ENCODE data around the gene CXADR. TPM values are rescaled to one million over a fixed set of nuclear protein-coding genes. Genes with fewer than 3 reads are reported as not detected.

The CXADR gene
- total RNA-seq, 1 donor from 2014 or later: 24.5 TPM

DNA sequence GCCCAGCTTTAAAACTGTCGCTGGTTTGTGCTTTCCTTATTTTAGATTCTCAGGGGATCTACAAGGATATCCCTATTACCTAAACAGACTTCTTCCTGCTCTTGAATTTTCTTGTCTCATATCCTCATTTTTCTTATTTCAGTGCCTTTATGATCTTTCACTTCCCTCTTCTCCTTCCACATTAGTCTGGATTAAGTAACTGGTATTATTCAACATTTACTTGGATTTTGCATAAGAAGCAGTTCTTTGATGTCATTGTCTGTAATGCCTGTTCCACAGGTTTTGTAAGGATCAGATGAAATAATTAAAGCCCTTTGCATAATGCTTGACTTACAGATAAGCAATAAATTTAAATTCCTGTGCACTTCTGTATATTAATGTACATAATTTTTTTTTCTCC lies 26.5 kb downstream of the CXADR start:
- intact Hi-C loops (cut with micrococcal nuclease): no loop called here
- H3K36me3 ChIP-seq: no peaks in the 10 kb centered on the region
- H3K27me3 ChIP-seq (ENCODE audit: low read depth): no peaks in the 10 kb centered on the region
- no peak overlapping the region for H3K27ac ChIP-seq (replicated peaks)
- no peak overlapping the region for H3K4me3 ChIP-seq
- H3K9me3 ChIP-seq (replicated peaks): peaks cover 4% of the 10 kb centered on the region
- TF ChIP-seq, protein P1, sequence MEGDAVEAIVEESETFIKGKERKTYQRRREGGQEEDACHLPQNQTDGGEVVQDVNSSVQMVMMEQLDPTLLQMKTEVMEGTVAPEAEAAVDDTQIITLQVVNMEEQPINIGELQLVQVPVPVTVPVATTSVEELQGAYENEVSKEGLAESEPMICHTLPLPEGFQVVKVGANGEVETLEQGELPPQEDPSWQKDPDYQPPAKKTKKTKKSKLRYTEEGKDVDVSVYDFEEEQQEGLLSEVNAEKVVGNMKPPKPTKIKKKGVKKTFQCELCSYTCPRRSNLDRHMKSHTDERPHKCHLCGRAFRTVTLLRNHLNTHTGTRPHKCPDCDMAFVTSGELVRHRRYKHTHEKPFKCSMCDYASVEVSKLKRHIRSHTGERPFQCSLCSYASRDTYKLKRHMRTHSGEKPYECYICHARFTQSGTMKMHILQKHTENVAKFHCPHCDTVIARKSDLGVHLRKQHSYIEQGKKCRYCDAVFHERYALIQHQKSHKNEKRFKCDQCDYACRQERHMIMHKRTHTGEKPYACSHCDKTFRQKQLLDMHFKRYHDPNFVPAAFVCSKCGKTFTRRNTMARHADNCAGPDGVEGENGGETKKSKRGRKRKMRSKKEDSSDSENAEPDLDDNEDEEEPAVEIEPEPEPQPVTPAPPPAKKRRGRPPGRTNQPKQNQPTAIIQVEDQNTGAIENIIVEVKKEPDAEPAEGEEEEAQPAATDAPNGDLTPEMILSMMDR (IDR thresholded peaks at IDR 0.05; ENCODE audit: borderline replicate concordance): no peak
- no peak for DNase-seq
- peaks cover 50% of the 10 kb centered on the region for H3K4me1 ChIP-seq

DNA sequence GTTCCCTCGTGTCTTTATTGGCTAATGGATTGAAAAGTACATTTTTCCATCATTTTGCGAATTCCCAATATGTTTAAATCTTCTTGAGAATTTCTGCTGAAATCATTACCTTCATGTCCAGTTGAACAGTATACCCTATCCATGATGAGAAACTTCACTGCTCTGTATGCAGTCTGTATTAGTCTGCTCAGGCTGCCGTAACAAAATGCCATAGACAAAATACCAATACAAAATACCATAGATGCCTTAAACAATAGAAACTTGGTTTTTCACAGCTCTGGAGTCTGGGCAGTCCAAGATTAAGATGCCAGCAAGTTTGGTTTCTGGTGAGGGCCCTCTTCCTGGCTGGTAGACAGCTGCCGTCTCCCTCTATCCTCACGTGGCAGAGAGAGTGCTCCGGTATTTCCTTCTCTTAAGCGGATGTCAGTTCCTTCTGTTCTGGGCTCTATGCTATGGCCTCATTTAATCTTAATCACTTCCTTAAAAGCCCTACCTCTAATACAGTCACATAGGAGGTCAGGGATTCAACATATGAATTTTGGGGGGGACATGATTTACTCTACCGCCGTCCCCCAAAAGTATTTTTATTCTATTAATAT lies 27.0 kb downstream of the CXADR start:
- Histone ChIP-seq H3K4me3 (no peak overlapping the region), H3K27ac (replicated peaks) (peak overlapping the region; percentile 59), H3K9me3 (replicated peaks) (peaks cover 4% of the 10 kb centered on the region), H3K4me1 (peaks cover 50% of the 10 kb centered on the region), H3K36me3 (no peaks in the 10 kb centered on the region), H3K27me3 (ENCODE audit: low read depth) (no peaks in the 10 kb centered on the region)
- TF ChIP-seq, protein P1 (IDR thresholded peaks at IDR 0.05; ENCODE audit: borderline replicate concordance): no peak
- no peak for DNase-seq
- intact Hi-C loops (cut with micrococcal nuclease): no loop called here

DNA sequence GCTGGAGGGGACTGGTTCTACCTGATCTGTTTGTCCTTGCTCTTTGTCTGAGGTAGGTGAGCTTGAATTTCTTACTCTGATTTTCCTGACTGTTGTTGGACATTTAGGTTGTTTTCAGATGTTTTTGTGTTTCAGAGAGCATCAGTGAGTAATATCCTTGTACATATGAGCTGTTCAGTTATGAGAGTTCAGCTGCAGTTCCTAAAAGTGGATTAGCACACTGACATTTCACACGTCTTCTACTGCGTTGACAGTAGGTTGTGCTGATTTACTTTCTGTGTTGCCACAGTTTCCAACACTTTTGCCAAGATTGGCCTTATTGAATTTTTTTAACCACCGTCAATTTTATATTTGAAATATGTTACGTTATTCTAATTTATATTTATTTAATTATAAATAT lies 27.7 kb downstream of the CXADR start:
- no peak overlapping the region for H3K4me3 ChIP-seq
- H3K4me1 ChIP-seq: peaks cover 50% of the 10 kb centered on the region
- no peak for DNase-seq
- TF ChIP-seq, protein P1 (IDR thresholded peaks at IDR 0.05; ENCODE audit: borderline replicate concordance): no peak
- H3K9me3 ChIP-seq (replicated peaks): peaks cover 4% of the 10 kb centered on the region
- H3K36me3 ChIP-seq: no peaks in the 10 kb centered on the region
- peak overlapping the region; percentile 59 for H3K27ac ChIP-seq (replicated peaks)
- intact Hi-C loops (cut with micrococcal nuclease): no loop called here
- no peaks in the 10 kb centered on the region for H3K27me3 ChIP-seq (ENCODE audit: low read depth)

DNA sequence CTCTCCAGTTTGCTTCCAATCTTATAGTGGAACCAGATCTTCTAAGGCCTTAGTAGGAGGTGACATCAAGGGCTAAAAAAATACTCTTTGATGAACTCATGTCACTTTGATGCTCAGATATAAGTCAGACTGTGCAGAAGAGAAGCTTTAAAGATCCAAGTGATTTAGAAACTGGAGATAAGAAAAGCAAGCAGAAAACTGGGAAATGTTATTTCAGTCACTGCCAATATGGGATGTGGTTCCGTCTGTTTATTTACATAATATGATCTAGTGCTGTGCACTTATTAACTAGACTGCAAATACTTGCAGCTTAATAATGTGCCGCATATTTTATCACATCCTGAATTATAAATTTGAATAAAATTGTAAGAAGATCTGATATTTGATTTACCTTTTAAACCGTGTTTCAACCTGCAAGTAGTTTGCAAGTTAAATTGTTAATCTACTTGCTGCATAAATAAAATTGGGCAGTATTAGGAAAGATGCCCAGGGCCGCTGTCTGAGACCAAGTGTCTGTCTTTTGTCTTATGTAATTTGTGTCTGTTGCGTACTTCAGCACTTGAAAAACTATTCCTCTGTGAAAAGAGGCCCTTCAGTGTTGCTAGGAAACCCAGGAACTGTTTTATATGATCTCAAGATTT lies 29.6 kb downstream of the CXADR start:
- H3K4me3 ChIP-seq: no peak overlapping the region
- peaks cover 4% of the 10 kb centered on the region for H3K9me3 ChIP-seq (replicated peaks)
- H3K27me3 ChIP-seq (ENCODE audit: low read depth): no peaks in the 10 kb centered on the region
- peak overlapping the region; percentile 43 for H3K27ac ChIP-seq (replicated peaks)
- intact Hi-C loops (cut with micrococcal nuclease): no loop called here
- peaks cover 44% of the 10 kb centered on the region for H3K4me1 ChIP-seq
- no peak for DNase-seq
- H3K36me3 ChIP-seq: no peaks in the 10 kb centered on the region
- TF ChIP-seq, protein P1 (IDR thresholded peaks at IDR 0.05; ENCODE audit: borderline replicate concordance): no peak

DNA sequence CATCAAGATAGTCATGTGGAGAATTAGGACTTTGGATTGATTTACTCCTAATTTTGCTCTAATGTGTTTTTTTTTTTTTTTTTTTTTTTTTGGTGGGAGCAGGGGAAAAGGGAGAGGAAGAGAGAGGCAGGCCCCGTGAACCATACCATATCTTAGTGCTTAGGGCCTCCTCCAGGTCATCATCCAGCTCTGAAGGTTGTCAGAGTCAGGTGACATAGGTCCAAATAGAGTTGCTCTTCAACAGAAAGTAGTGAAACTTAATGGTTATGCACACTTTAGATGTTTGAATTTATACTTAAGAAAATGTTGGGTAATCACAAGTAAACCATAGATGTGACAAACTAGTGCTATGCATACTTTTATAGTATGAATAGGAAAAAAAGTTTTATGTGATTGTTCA lies 32.2 kb downstream of the CXADR start:
- Histone ChIP-seq H3K4me3 (no peak overlapping the region), H3K4me1 (peaks cover 38% of the 10 kb centered on the region), H3K9me3 (replicated peaks) (no peaks in the 10 kb centered on the region), H3K27me3 (ENCODE audit: low read depth) (no peaks in the 10 kb centered on the region), H3K27ac (replicated peaks) (no peak overlapping the region), H3K36me3 (no peaks in the 10 kb centered on the region)
- DNase-seq: no peak
- TF ChIP-seq, protein P1 (IDR thresholded peaks at IDR 0.05; ENCODE audit: borderline replicate concordance): no peak
- intact Hi-C loops (cut with micrococcal nuclease): no loop called here
